GM12878 (cell line): ENCODE results near the gene STARD5. TPM values are rescaled to one million over a fixed set of nuclear protein-coding genes. Genes with fewer than 3 reads are reported as not detected.

Source experiments
- CEBPZ ChIP-seq: fragments of 150-350 bp; IDR thresholded peaks from 2 replicates; pipeline ENCODE4 v1.6.1; 2016; ENCODE audit warnings: low read depth, low read length
- IKZF1 ChIP-seq: fragments of 450-650 bp; conservative IDR thresholded peaks from 2 replicates; pipeline ENCODE4 v1.6.1; 2017; ENCODE audit warnings: antibody characterized with exemption, mild to moderate bottlenecking
- LARP7 ChIP-seq: fragments of 450-650 bp; IDR thresholded peaks from 2 replicates; pipeline ENCODE4 v1.6.1; 2017; ENCODE audit warnings: mild to moderate bottlenecking
- MAX ChIP-seq: IDR thresholded peaks from 2 replicates; pipeline ENCODE4 v1.6.1; 2012; ENCODE audit warnings: low read depth, low read length, improper control_type of control experiment
- USF1 ChIP-seq: IDR thresholded peaks from 2 replicates; pipeline ENCODE4 v1.6.1; 2011; ENCODE audit warnings: borderline replicate concordance, low read depth, mild to moderate bottlenecking, moderate library complexity, mixed read lengths, low read length; ENCODE audit not compliant: insufficient read depth; ENCODE audit errors: extremely low read length
- WRNIP1 ChIP-seq: IDR thresholded peaks from 2 replicates; pipeline ENCODE4 v1.6.1; 2011; ENCODE audit warnings: low read depth, low read length, improper control_type of control experiment, borderline replicate concordance
- ZBED1 ChIP-seq: IDR thresholded peaks from 2 replicates; pipeline ENCODE4 v1.6.1; 2016; ENCODE audit warnings: borderline replicate concordance
- ZNF687 ChIP-seq: fragments of 450-650 bp; IDR thresholded peaks from 2 replicates; pipeline ENCODE4 v1.6.1; 2017; ENCODE audit warnings: mild to moderate bottlenecking, moderate library complexity
- polyA plus RNA-seq, 11 experiments: library from polyadenylated mRNA; depleted of rRNA in 4 of 11; unstranded in 6 of 11; stranded (reverse) in 5 of 11; fragments of >200 nt; fragmentation: Nextera tagmentation in 4 of 11; fragmentation: Illumina TruSeq in 1 of 11; extraction: Ambion mirVana in 4 of 11; extraction: Trizol in 1 of 11; gene quantifications; 1 replicate in 1 of 11; 2 replicates in 10 of 11; pipeline versions ENCODE4 v1.2.1 to v1.2.3, GENCODE V29; 2011 to 2016; ENCODE audit warnings: inconsistent platforms in 2 of 11, missing spikeins in 2 of 11, low read depth in 1 of 11
- total RNA-seq, 4 experiments: library from RNA; depleted of rRNA in 3 of 4; stranded (reverse); fragments of >200 nt in 3 of 4; fragmentation: Illumina TruSeq in 1 of 4; extraction: Trizol in 1 of 4; gene quantifications; 2 replicates each; pipeline versions ENCODE4 v1.2.1 to v1.2.3, GENCODE V29; 2013 to 2021

STARD5 gene
- total and polyA plus RNA-seq, 10 of the 15 experiments (the other 5 are each of a cell fraction or from before 2014, with no cell fraction given), result 2.3 to 9.4 (median 4.7) TPM

- TF ChIP-seq USF1, result no peak
- TF ChIP-seq CEBPZ, result no peak
- TF ChIP-seq WRNIP1, result no peak
- TF ChIP-seq IKZF1, result no peak
- TF ChIP-seq ZBED1, result 0 out of 2 replicates have a peak, but pooled peaks have one; percentile 34
- TF ChIP-seq ZNF687, result 0 out of 2 replicates have a peak, but pooled peaks have one; percentile 54
- no peak for TF ChIP-seq LARP7
- TF ChIP-seq MAX, result no peak
Measured at GRCh38 chr15:81286621-81287121, 37.3 kb downstream of the STARD5 start (continued).
